Activated naive CD8-positive, alpha-beta T cell treated with anti-CD3 and anti-CD28 coated beads, Interleukin-2, amount 50 U/mL, for 24 hours (primary cell): ENCODE measurements around the gene SMTNL1.

ENCODE experiments used
- ATAC-seq: fragments of 150-1000 bp; cut with Tn5 transposase; one replicate; pipeline ENCODE4 v1.10.0; 2021
- DNase-seq: peaks from one replicate; pipeline ENCODE4 v3.0.0; 2021
- H3K27ac Mint-ChIP-seq: one replicate; pipeline ENCODE4 v1.8.0; 2021; ENCODE audit warnings: mild to moderate bottlenecking, mixed read lengths
- H3K27me3 Mint-ChIP-seq: one replicate; pipeline ENCODE4 v1.8.0; 2021; ENCODE audit warnings: mixed read lengths
- H3K36me3 Mint-ChIP-seq: one replicate; pipeline ENCODE4 v1.8.0; 2021; ENCODE audit warnings: low read depth, mixed read lengths
- H3K4me1 Mint-ChIP-seq: one replicate; pipeline ENCODE4 v1.8.0; 2021; ENCODE audit warnings: mixed read lengths
- H3K4me3 Mint-ChIP-seq: one replicate; pipeline ENCODE4 v1.8.0; 2021; ENCODE audit warnings: mild to moderate bottlenecking, moderate library complexity, mixed read lengths
- H3K9me3 Mint-ChIP-seq: one replicate; pipeline ENCODE4 v1.8.0; 2021; ENCODE audit warnings: mixed read lengths

SMTNL1 gene

GRCh38 chr11:57536947-57537619 is at the start of gene SMTNL1:
Gene SMTNL1 (plus strand): TSS chr11:57537595. CDS start chr11:57542643, 5,048 bp downstream.
- Mint-ChIP-seq H3K36me3 (peaks cover 2% of the 10 kb centered on the region), H3K4me3 (no peak within 1 kb of the TSS), H3K9me3 (no peaks in the 10 kb centered on the region), H3K4me1 (peaks cover under 1% of the 10 kb centered on the region), H3K27ac (no peak within 1 kb of the TSS), H3K27me3 (no peaks in the 10 kb centered on the region)
- peak; percentile 13 for ATAC-seq
- DNase-seq = no peak

GRCh38 chr11:57487920-57488659 is 49.3 kb upstream of the SMTNL1 start:
- Mint-ChIP-seq H3K36me3 (peaks cover 48% of the 10 kb centered on the region), H3K27ac (no peak overlapping the region), H3K4me1 (peaks cover 14% of the 10 kb centered on the region), H3K27me3 (no peaks in the 10 kb centered on the region), H3K9me3 (no peaks in the 10 kb centered on the region), H3K4me3 (no peak overlapping the region)
- ATAC-seq (no peak), DNase-seq (no peak)

- Mint-ChIP-seq H3K36me3 (peaks cover 43% of the 10 kb centered on the region), H3K27me3 (no peaks in the 10 kb centered on the region), H3K4me3 (no peak overlapping the region), H3K9me3 (no peaks in the 10 kb centered on the region), H3K27ac (no peak overlapping the region), H3K4me1 (peaks cover 16% of the 10 kb centered on the region)
- no peak for DNase-seq
- no peak for ATAC-seq
Observed at GRCh38 chr11:57490456-57491248, 46.7 kb upstream of the SMTNL1 start.

- Mint-ChIP-seq H3K4me3 (no peak overlapping the region), H3K4me1 (peaks cover 12% of the 10 kb centered on the region), H3K36me3 (peaks cover 43% of the 10 kb centered on the region), H3K9me3 (no peaks in the 10 kb centered on the region), H3K27ac (no peak overlapping the region), H3K27me3 (no peaks in the 10 kb centered on the region)
- ATAC-seq = peak; percentile 61
- DNase-seq = peak; percentile 72
Observed at GRCh38 chr11:57491371-57492061, 45.9 kb upstream of the SMTNL1 start.

- peaks cover 37% of the 10 kb centered on the region for H3K36me3 Mint-ChIP-seq
- H3K27ac Mint-ChIP-seq = peak overlapping the region; percentile 93
- no peak overlapping the region for H3K4me3 Mint-ChIP-seq
- no peaks in the 10 kb centered on the region for H3K9me3 Mint-ChIP-seq
- no peaks in the 10 kb centered on the region for H3K27me3 Mint-ChIP-seq
- DNase-seq = peak; percentile 78
- peaks cover 12% of the 10 kb centered on the region for H3K4me1 Mint-ChIP-seq
- peak; percentile 74 for ATAC-seq
Observed at GRCh38 chr11:57493507-57494503, 43.6 kb upstream of the SMTNL1 start.

- Mint-ChIP-seq H3K4me1 (peaks cover 15% of the 10 kb centered on the region), H3K4me3 (no peak overlapping the region), H3K27me3 (no peaks in the 10 kb centered on the region), H3K27ac (peak overlapping the region; percentile 5), H3K9me3 (no peaks in the 10 kb centered on the region), H3K36me3 (peaks cover 30% of the 10 kb centered on the region)
- no peak for ATAC-seq
- no peak for DNase-seq
Observed at GRCh38 chr11:57496109-57496820, 41.1 kb upstream of the SMTNL1 start.

- Mint-ChIP-seq H3K27ac (no peak overlapping the region), H3K9me3 (no peaks in the 10 kb centered on the region), H3K27me3 (no peaks in the 10 kb centered on the region)
Observed at GRCh38 chr11:57497303-57498247, 39.8 kb upstream of the SMTNL1 start.

GRCh38 chr11:57498540-57498939 is 38.9 kb upstream of the SMTNL1 start:
- H3K27ac Mint-ChIP-seq = no peak overlapping the region
- H3K9me3 Mint-ChIP-seq = no peaks in the 10 kb centered on the region
- H3K36me3 Mint-ChIP-seq = peaks cover 19% of the 10 kb centered on the region
- no peak for DNase-seq
- peaks cover 13% of the 10 kb centered on the region for H3K4me1 Mint-ChIP-seq
- no peaks in the 10 kb centered on the region for H3K27me3 Mint-ChIP-seq
- ATAC-seq = no peak
- H3K4me3 Mint-ChIP-seq = no peak overlapping the region

More at GRCh38 chr11:57497303-57498247, 39.8 kb upstream of the SMTNL1 start:
- H3K4me3 Mint-ChIP-seq = no peak overlapping the region
- H3K4me1 Mint-ChIP-seq = peaks cover 15% of the 10 kb centered on the region
- H3K36me3 Mint-ChIP-seq = peaks cover 25% of the 10 kb centered on the region
- DNase-seq = no peak
- no peak for ATAC-seq

- peaks cover 4% of the 10 kb centered on the region for H3K4me1 Mint-ChIP-seq
- peak; percentile 66 for DNase-seq
- H3K9me3 Mint-ChIP-seq = no peaks in the 10 kb centered on the region
- no peaks in the 10 kb centered on the region for H3K27me3 Mint-ChIP-seq
- peaks cover 17% of the 10 kb centered on the region for H3K36me3 Mint-ChIP-seq
- no peak overlapping the region for H3K4me3 Mint-ChIP-seq
- ATAC-seq = peak; percentile 76
- no peak overlapping the region for H3K27ac Mint-ChIP-seq
Observed at GRCh38 chr11:57499413-57499982, 37.9 kb upstream of the SMTNL1 start.

- peaks cover 21% of the 10 kb centered on the region for H3K36me3 Mint-ChIP-seq
- H3K27ac Mint-ChIP-seq = no peak overlapping the region
- ATAC-seq (no peak), DNase-seq (no peak)
- no peak overlapping the region for H3K4me3 Mint-ChIP-seq
- H3K4me1 Mint-ChIP-seq = peaks cover 2% of the 10 kb centered on the region
- no peaks in the 10 kb centered on the region for H3K9me3 Mint-ChIP-seq
- no peaks in the 10 kb centered on the region for H3K27me3 Mint-ChIP-seq
Observed at GRCh38 chr11:57499983-57500461, 37.4 kb upstream of the SMTNL1 start.

- H3K4me3 Mint-ChIP-seq = no peak overlapping the region
- no peak for ATAC-seq
- no peaks in the 10 kb centered on the region for H3K27me3 Mint-ChIP-seq
- peaks cover 21% of the 10 kb centered on the region for H3K36me3 Mint-ChIP-seq
- no peaks in the 10 kb centered on the region for H3K9me3 Mint-ChIP-seq
- peaks cover 2% of the 10 kb centered on the region for H3K4me1 Mint-ChIP-seq
- no peak overlapping the region for H3K27ac Mint-ChIP-seq
- DNase-seq = no peak
Observed at GRCh38 chr11:57500515-57500914, 36.9 kb upstream of the SMTNL1 start.

- Mint-ChIP-seq H3K36me3 (peaks cover 18% of the 10 kb centered on the region), H3K4me3 (no peak overlapping the region), H3K27ac (no peak overlapping the region), H3K9me3 (no peaks in the 10 kb centered on the region), H3K4me1 (peaks cover 2% of the 10 kb centered on the region), H3K27me3 (no peaks in the 10 kb centered on the region)
- ATAC-seq (no peak), DNase-seq (no peak)
Observed at GRCh38 chr11:57500926-57501325, 36.5 kb upstream of the SMTNL1 start.
